HepG2 (cell line): ENCODE results near the gene ATRAID. TPM values are rescaled to one million over a fixed set of nuclear protein-coding genes. Genes with fewer than 3 reads are reported as not detected.

Experiments
- DBP ChIP-seq: sonication (generic); formaldehyde crosslinking; IDR thresholded peaks from 2 replicates; pipeline ENCODE4 v1.4.0; 2020; ENCODE audit warnings: missing genetic modification reagents; ENCODE audit errors: not compliant biosample characterization
- ELF4 ChIP-seq: sonication (generic); formaldehyde crosslinking; IDR thresholded peaks from 2 replicates; pipeline ENCODE4 v1.5.0; 2020; ENCODE audit warnings: missing genetic modification reagents, mild to moderate bottlenecking, moderate library complexity, borderline replicate concordance
- GATAD1 ChIP-seq: IDR thresholded peaks from 2 replicates; pipeline ENCODE4 v1.6.1; 2016; ENCODE audit warnings: missing genetic modification reagents, missing compliant biosample characterization
- HMGXB3 ChIP-seq: sonication (generic); formaldehyde crosslinking; IDR thresholded peaks from 2 replicates; pipeline ENCODE4 v1.4.0; 2020; ENCODE audit warnings: missing genetic modification reagents, borderline replicate concordance
- MXD1 ChIP-seq: sonication (generic); formaldehyde crosslinking; IDR thresholded peaks from 2 replicates; pipeline ENCODE4 v1.4.0; 2020; ENCODE audit warnings: mild to moderate bottlenecking, missing genetic modification reagents
- NFATC3 ChIP-seq: sonication (generic); formaldehyde crosslinking; IDR thresholded peaks from 2 replicates; pipeline ENCODE4 v1.5.1; 2020; ENCODE audit warnings: mild to moderate bottlenecking, missing genetic modification reagents
- NR2F1 ChIP-seq, 2 experiments: fragments of 450-650 bp in 1 of 2; formaldehyde crosslinking in 1 of 2; IDR thresholded peaks; 2 replicates each; pipeline versions ENCODE4 v1.5.0 to v1.6.1; 2016 to 2020; ENCODE audit warnings: mild to moderate bottlenecking in 1 of 2, missing compliant biosample characterization in 1 of 2, missing genetic modification reagents in 1 of 2, moderate library complexity in 1 of 2
- PRDM15 ChIP-seq: sonication (generic); formaldehyde crosslinking; IDR thresholded peaks from 2 replicates; pipeline ENCODE4 v1.4.0; 2020; ENCODE audit warnings: missing genetic modification reagents
- ZNF430 ChIP-seq: sonication (generic); formaldehyde crosslinking; IDR thresholded peaks from 2 replicates; pipeline ENCODE4 v1.9.0; 2021; ENCODE audit warnings: mild to moderate bottlenecking, missing genetic modification reagents
- ZNF451 ChIP-seq: sonication (generic); formaldehyde crosslinking; IDR thresholded peaks from 2 replicates; pipeline ENCODE4 v1.5.0; 2020; ENCODE audit warnings: mild to moderate bottlenecking, missing genetic modification reagents
- ZNF562 ChIP-seq: sonication (generic); formaldehyde crosslinking; IDR thresholded peaks from 2 replicates; pipeline ENCODE4 v1.8.0; 2022; ENCODE audit warnings: missing genetic modification reagents, borderline replicate concordance
- ZNF724P ChIP-seq: sonication (generic); formaldehyde crosslinking; IDR thresholded peaks from 2 replicates; pipeline ENCODE4 v1.8.0; 2022; ENCODE audit warnings: missing genetic modification reagents, borderline replicate concordance
- polyA plus RNA-seq, 8 experiments: library from polyadenylated mRNA; depleted of rRNA in 3 of 8; stranded (reverse) in 7 of 8; unstranded in 1 of 8; fragments of >200 nt; fragmentation: Illumina TruSeq in 4 of 8; extraction: Trizol in 4 of 8; gene quantifications; 2 replicates each; pipeline versions ENCODE4 v1.2.1 to v1.2.3, GENCODE V29; 2011 to 2016; ENCODE audit warnings: low read depth in 4 of 8, missing spikeins in 1 of 8, mixed read lengths in 1 of 8; ENCODE audit not compliant: insufficient read depth in 1 of 8
- total RNA-seq, 5 experiments: library from RNA; depleted of rRNA; stranded (reverse); fragments of >200 nt; fragmentation: Illumina TruSeq; extraction: Trizol; gene quantifications; 2 replicates each; pipeline ENCODE4 v1.2.3, GENCODE V29; 2016; ENCODE audit warnings: low read depth in 1 of 5
- TF ChIP-seq, protein P1 (sequence below): sonication (generic); formaldehyde crosslinking; IDR thresholded peaks from 2 replicates; pipeline ENCODE4 v1.5.0; 2020; ENCODE audit warnings: missing genetic modification reagents
- TF ChIP-seq, protein P2 (sequence below): sonication (generic); formaldehyde crosslinking; IDR thresholded peaks from 2 replicates; pipeline ENCODE4 v1.5.0; 2020; ENCODE audit warnings: missing genetic modification reagents
- TF ChIP-seq, protein P3 (sequence below): sonication (generic); formaldehyde crosslinking; IDR thresholded peaks from 2 replicates; pipeline ENCODE4 v1.4.0; 2020; ENCODE audit warnings: low read depth, mild to moderate bottlenecking, missing genetic modification reagents

Gene ATRAID
- total and polyA plus RNA-seq, 2 of the 13 experiments (the other 11 are each of a cell fraction or from before 2014, with no cell fraction given), result 207 to 382 TPM

GRCh38 chr2:27211943-27212625 is at the start of gene ATRAID, which contains the start of gene SLC5A6 (continued):
- TF ChIP-seq, protein P1, sequence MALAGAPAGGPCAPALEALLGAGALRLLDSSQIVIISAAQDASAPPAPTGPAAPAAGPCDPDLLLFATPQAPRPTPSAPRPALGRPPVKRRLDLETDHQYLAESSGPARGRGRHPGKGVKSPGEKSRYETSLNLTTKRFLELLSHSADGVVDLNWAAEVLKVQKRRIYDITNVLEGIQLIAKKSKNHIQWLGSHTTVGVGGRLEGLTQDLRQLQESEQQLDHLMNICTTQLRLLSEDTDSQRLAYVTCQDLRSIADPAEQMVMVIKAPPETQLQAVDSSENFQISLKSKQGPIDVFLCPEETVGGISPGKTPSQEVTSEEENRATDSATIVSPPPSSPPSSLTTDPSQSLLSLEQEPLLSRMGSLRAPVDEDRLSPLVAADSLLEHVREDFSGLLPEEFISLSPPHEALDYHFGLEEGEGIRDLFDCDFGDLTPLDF (CRISPR knock-in tag), result no peak; the same call in 1 of the 2 replicates
- TF ChIP-seq DBP (CRISPR knock-in tag) (peak; percentile 20), NFATC3 (CRISPR knock-in tag) (no peak), GATAD1 (peak; percentile 92), ZNF451 (CRISPR knock-in tag) (peak; percentile 87), PRDM15 (peak; percentile 58; the same call in 1 of the 2 replicates), ZNF724P (peak; percentile 51; the same call in 1 of the 2 replicates), HMGXB3 (peak; percentile 92), MXD1 (peak; percentile 76; the same call in 1 of the 2 replicates), ZNF562 (no peak), ZNF430 (CRISPR knock-in tag) (peak; percentile 74; the same call in 1 of the 2 replicates), NR2F1 (CRISPR knock-in tag; IDR thresholded peaks at IDR 0.05) (peak in 1 of 2 experiments; percentile 9; a peak in 3 of 4 replicates), ELF4 (CRISPR knock-in tag) (peak; percentile 89)
- TF ChIP-seq, protein P2, sequence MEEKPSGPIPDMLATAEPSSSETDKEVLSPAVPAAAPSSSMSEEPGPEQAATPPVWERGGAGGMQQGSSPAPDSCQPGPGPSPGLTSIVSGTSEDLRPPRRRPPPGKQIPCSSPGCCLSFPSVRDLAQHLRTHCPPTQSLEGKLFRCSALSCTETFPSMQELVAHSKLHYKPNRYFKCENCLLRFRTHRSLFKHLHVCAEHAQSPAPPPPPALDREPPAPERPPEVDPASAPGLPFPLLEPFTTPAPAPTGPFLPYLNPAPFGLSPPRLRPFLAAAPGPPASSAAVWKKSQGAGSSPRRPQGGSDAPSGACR, result no peak
- TF ChIP-seq, protein P3, sequence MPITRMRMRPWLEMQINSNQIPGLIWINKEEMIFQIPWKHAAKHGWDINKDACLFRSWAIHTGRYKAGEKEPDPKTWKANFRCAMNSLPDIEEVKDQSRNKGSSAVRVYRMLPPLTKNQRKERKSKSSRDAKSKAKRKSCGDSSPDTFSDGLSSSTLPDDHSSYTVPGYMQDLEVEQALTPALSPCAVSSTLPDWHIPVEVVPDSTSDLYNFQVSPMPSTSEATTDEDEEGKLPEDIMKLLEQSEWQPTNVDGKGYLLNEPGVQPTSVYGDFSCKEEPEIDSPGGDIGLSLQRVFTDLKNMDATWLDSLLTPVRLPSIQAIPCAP (CRISPR knock-in tag), result no peak
